ENCODE results near the gene LRRC34.

LRRC34 gene

DNA sequence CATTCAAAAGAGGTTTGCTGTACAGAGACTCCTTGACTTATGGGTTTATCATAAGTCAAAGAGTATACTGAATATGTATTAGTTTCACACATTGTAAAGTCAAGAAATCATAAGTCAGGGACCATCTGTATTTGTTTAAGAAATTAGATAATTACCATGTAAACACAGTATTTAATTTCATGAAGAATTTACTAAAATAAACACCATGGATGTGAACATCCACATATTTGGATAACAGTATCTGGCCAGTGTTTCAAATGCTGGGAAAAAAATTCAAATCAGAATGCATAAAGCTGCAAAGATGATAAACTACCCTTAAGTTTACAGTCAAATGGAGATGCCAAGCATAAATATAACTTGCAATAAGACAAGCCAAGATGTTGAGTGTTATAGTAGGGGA lies 22.5 kb downstream of the LRRC34 start:
- H3K27ac ChIP-seq = no peak overlapping the region
- TF ChIP-seq, protein P1, sequence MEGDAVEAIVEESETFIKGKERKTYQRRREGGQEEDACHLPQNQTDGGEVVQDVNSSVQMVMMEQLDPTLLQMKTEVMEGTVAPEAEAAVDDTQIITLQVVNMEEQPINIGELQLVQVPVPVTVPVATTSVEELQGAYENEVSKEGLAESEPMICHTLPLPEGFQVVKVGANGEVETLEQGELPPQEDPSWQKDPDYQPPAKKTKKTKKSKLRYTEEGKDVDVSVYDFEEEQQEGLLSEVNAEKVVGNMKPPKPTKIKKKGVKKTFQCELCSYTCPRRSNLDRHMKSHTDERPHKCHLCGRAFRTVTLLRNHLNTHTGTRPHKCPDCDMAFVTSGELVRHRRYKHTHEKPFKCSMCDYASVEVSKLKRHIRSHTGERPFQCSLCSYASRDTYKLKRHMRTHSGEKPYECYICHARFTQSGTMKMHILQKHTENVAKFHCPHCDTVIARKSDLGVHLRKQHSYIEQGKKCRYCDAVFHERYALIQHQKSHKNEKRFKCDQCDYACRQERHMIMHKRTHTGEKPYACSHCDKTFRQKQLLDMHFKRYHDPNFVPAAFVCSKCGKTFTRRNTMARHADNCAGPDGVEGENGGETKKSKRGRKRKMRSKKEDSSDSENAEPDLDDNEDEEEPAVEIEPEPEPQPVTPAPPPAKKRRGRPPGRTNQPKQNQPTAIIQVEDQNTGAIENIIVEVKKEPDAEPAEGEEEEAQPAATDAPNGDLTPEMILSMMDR (conservative IDR thresholded peaks at IDR 0.05) = no peak

DNA sequence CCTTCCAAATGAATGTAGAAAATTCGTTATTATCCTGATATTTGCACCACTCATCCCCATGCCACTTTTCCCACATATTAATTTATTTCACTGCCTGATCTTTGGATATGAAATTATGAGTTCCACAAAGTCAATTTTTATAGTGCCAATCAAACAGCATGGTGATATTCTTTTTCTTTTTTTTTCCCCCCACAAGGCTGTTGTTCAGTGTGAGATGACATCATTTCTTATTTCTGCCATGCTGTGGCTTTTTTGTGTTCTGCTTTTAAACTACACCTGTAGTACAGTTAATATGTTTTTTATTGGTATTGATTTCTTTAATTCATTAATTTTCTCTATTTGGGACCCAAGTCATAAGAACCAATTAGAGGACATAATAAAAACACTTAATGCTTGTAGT lies 24.9 kb downstream of the LRRC34 start:
- TF ChIP-seq, protein P1 (conservative IDR thresholded peaks at IDR 0.05) = no peak
- no peak overlapping the region for H3K27ac ChIP-seq

DNA sequence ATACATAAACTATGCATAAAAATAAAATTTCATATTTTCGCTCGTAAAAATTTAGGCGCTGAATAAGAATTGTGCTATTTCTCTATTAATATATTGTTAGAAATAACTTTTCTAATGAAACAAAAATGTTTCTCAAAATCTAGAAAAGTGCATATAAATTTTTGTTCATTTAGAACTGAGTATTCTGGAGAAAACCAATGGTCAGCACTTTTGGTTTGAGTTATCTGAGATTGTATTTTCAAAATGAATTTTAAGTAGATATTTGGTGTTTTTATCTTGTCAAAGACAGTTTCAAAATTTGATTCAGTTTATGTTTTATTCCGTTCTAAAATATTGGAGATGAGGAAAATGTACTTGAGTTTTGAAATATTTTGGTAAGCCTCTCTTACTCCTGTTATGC lies 25.6 kb downstream of the LRRC34 start:
- no peak overlapping the region for H3K27ac ChIP-seq

DNA sequence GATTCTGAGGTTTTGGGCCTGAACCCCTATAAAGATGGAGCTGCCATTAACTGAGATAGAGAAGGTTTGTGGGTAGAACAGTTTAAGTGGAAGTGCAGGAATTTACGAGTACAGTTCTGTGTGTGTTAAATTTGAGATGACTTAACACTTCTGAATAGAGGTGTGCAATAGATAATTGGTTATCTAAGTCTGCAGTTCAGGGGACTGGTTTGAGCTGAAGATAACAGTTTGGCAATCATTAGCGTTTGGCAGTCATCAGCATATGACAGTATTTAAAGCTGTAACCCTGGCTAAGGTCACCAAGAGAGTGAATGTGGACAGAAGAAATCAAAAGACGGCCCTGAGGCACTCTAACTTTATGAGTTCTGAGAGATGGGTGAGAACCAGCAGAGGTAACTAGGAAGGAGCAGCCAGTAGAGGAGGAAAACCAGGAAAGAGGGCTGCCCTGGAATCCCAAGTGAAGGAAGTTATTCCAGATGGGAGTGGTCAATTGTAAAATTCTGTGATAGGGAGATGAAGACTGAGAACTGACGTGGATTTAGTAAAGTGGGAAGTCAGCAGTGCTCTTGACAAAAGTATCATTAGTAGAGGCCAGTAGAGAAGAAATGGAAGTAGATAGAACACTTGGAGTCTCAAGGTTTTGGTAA lies 31.4 kb downstream of the LRRC34 start:
- H3K27ac ChIP-seq = no peak overlapping the region
- TF ChIP-seq, protein P1 (conservative IDR thresholded peaks at IDR 0.05) = no peak

More for the DNA sequence above, 25.6 kb downstream of the LRRC34 start:
- TF ChIP-seq, protein P1 (conservative IDR thresholded peaks at IDR 0.05) = no peak

DNA sequence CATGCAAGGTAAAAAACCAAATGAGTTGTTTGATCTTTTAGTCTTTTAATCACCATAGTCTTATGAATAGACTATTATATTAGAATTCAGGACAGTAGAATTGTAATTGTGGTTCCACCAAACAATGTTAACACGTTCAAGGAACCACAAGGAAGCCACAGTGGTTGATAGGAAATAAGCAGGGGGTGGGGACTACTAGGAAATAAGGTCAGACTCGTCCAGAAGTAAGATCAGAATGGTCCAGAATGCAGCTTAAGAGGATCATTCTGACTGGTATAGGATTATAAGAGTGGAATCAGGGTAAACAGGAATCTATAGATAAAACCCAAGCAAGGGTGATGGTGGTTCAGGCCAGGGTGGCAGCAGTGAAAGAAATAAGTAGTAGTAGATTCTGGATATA lies 32.0 kb downstream of the LRRC34 start:
- TF ChIP-seq, protein P1 (conservative IDR thresholded peaks at IDR 0.05) = no peak
- no peak overlapping the region for H3K27ac ChIP-seq

DNA sequence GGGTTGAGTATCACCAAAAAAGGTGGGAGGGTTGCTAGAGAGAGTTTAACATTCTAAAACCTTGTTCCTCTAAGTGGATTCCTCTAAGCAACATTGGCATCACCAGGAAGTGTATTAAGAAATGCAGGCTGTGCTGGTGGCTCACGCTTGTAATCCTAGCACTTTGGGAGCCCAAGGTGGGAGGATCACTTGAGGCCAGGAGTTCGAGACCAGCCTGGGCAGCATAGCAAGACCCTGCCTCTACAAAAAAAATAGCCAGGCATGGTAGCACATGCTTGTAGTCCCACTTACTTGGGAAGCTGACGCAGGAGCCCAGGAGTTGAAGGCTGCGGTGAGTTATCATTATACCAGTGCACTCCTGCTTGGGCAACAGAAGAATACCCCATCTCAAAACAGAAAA lies 34.9 kb downstream of the LRRC34 start:
- TF ChIP-seq, protein P1 (conservative IDR thresholded peaks at IDR 0.05) = no peak
- no peak overlapping the region for H3K27ac ChIP-seq

DNA sequence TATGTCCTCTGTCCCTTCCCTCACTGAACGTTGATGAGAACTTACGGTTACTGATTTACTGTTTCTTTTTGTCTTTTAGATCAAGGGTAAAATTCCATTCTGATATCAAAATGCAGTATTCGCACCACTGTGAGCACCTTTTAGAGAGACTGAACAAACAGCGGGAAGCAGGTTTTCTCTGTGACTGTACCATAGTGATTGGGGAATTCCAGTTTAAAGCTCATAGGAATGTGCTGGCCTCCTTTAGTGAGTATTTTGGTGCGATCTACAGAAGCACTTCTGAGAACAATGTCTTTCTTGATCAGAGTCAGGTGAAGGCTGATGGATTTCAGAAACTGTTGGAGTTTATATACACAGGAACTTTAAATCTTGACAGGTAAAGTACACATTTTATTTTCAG lies 38.5 kb downstream of the LRRC34 start:
- TF ChIP-seq, protein P1 (conservative IDR thresholded peaks at IDR 0.05) = no peak
- peak overlapping the region; percentile 93 for H3K27ac ChIP-seq

Measured in VCaP (cell line).